ENCODE results near the gene TAS2R3.

The TAS2R3 gene

GRCh38 chr7:141789917-141790316 is 26.0 kb downstream of the TAS2R3 start, which contains the start of gene TAS2R5:
TAS2R5 (plus strand) TSS chr7:141790217; CDS start chr7:141790362, 145 bp downstream.
- H3K27ac ChIP-seq: no peak within 1 kb of the TSS
- TF ChIP-seq CTCF (conservative IDR thresholded peaks at IDR 0.05): no peak

- H3K27ac ChIP-seq: no peak overlapping the region
- no peak for TF ChIP-seq CTCF (conservative IDR thresholded peaks at IDR 0.05)
Observed at GRCh38 chr7:141792526-141792925, 28.6 kb downstream of the TAS2R3 start.
